Activated naive CD4-positive, alpha-beta T cell (primary cell): ENCODE data around the gene TMCO6.
"Not testable (repeated sequence)": the region's sequence is repeated elsewhere in the genome, so short reads cannot be mapped to it uniquely, and the experiment has no call there.

Experiments used
- DNase-seq, 4 experiments: peaks; one replicate each; lab custom pipeline; 2025; lab: John Stamatoyannopoulos, UW

Gene TMCO6

GRCh38 chr5:140639148-140639981 is at the start of gene TMCO6:
Gene TMCO6, plus strand, starts transcription at chr5:140639451. Its CDS starts 77 bp downstream, at chr5:140639528.
- peak; percentile 76 to 96 (median 90) for DNase-seq

DNA sequence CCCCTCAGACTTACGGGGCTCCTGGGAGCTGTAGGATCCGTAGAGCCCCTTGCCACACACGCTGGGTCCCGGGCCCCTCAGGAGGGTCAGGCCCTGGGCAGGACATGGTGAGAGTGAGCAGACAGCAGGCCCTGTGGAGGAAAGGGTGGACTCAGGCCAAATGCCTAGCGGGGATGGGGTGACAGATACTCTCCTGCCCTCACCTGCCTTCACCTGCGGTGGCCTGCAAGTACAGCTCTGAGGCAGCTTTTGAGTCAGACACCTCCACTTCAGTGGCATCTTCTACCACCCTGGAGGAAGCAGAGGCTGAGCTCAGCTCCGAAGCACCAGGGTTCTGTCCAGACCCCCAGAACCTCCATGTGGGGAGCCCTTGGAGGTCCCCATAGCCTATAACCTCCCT is 48.4 kb upstream of the TMCO6 start:
- no peak for DNase-seq

GRCh38 chr5:140591747-140592372 is 47.4 kb upstream of the TMCO6 start:
- DNase-seq: no peak

- not testable (repeated sequence) for DNase-seq
Measured at GRCh38 chr5:140593070-140593469, 46.2 kb upstream of the TMCO6 start.

- no peak for DNase-seq
Measured at GRCh38 chr5:140594169-140594568, 45.1 kb upstream of the TMCO6 start.

- no peak for DNase-seq
Measured at GRCh38 chr5:140595538-140596300, 43.5 kb upstream of the TMCO6 start.

GRCh38 chr5:140596321-140596741 is 42.9 kb upstream of the TMCO6 start:
- DNase-seq: no peak

- no peak for DNase-seq
Measured at GRCh38 chr5:140598836-140599235, 40.4 kb upstream of the TMCO6 start.

- no peak for DNase-seq
Measured at GRCh38 chr5:140600096-140600495, 39.2 kb upstream of the TMCO6 start.

GRCh38 chr5:140602147-140602546 is 37.1 kb upstream of the TMCO6 start:
- DNase-seq: no peak

GRCh38 chr5:140603446-140603698 is 35.9 kb upstream of the TMCO6 start:
- DNase-seq: not testable (repeated sequence)

DNA sequence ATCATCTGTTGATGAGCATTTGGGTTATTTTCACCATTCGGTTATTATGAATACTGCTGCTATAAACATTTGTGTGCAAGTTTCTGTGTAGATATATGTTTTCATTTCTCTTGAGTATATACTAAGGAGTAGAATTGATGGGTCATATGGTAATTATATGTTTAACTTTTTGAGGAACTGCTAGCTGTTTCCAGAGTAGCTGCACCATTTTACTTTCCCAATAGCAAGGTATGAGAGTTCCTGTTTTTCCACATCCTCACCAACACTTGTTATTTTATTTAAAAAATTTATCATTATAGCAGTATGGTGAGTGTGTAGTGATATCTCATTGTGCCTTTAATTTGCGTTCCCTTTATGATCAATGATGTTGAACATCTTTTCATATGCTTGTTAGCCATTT is 35.5 kb upstream of the TMCO6 start:
- DNase-seq: no peak

- DNase-seq: no peak
Measured at GRCh38 chr5:140605879-140606278, 33.4 kb upstream of the TMCO6 start.

- no peak for DNase-seq
Measured at GRCh38 chr5:140607031-140607430, 32.2 kb upstream of the TMCO6 start.

- DNase-seq: no peak
Measured at GRCh38 chr5:140608722-140609121, 30.5 kb upstream of the TMCO6 start.

DNA sequence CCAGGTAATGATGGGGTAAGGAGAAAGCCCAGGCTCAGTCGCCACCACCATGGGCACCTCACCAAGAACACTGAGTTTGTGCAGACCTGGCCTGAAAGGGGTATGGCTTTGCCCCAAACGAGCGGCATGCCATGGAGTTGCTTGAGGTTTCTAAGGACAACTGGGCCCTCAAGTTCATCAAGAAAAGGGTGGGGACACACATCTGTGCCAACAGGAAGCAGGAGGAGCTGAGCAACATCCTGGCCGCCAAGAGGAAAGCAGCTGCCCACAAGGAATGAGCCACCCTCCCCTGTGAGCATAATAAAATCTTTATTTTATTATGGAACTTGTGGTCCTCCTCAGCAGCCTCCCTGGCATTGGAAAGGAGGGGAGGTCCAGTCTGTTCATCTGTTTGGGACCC is 30.1 kb upstream of the TMCO6 start:
- no peak for DNase-seq

DNA sequence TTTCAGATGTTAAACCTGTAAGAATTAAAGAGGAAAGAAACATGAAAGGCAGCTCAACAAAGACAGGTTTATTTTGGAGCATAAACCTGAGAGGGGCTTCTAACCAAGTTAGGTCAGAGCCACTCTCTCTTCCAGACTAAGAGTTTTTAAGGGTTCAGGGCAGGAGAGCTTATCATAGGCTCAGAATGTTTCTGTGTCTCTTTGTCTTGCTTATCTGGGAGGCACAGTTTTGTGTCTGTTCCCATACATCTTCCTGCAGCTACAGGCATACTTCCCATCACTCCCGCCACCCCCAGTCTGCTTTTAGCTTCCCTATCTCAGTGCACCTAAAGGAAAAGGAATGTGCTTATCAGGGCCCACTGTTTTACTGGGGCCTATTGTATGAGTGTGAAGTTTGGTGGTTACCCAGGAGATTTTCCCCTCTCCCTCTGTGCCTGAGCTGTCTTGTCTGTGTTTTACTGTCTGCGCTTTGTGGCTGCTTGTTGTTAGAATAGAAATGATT is 28.2 kb upstream of the TMCO6 start:
- no peak for DNase-seq

DNA sequence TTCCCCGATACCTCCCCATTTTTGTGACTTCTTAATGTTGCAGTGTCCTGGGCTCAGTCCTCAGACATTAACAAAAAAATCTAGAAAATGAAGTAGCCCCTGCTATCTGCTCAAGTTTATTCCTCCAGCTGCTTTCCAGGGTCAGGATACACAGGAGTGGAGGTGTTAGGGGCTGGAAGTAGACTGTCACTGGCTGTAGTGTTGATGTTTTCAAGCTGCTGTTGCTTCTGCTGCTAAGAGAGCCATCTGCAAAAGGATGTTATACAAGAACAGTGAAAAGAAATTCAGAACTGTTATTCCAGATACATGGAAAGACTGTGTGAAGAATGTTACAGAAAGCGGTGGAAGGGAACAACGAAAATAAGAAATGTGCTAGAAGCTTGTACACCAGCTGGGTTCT is 16.9 kb upstream of the TMCO6 start:
- DNase-seq: no peak

DNA sequence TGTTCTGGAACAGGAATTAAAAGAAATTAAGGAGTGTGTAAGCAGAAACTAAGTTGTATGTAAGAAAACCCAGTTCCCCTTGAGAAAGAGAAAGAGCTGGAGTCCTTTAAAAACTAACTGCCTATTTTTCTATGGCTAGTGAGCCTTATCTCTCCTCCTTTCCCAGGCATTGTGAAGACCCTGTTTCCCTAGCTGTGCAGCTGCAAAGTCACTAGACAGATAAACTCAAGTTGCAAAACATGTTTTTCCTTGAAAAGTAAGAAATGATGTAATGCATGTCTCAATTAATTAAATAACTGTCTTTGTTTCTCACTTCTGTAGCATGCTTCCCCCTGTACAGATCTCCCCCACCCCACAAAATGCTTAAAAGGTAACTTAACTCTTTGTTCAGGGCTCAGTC is 16.2 kb upstream of the TMCO6 start:
- DNase-seq: not testable (repeated sequence)

DNA sequence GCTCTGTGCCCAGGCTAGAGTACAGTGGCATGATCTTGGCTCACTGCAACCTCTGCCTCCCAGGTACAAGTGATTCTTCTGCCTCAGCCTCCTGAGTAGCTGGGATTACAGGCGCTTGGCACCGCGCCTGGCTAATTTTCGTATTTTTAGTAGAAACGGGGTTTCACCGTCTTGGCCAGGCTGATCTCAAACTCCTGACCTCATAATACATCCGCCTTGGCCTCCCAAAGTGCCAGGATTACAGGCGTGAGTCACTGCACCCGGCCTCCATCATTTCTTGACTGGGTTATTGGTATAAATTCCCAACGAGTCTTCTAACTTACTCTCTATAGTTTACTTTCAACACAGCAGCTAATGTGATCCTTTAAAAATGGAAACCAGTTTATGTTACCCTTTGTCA is 14.4 kb upstream of the TMCO6 start:
- not testable (repeated sequence) for DNase-seq

DNA sequence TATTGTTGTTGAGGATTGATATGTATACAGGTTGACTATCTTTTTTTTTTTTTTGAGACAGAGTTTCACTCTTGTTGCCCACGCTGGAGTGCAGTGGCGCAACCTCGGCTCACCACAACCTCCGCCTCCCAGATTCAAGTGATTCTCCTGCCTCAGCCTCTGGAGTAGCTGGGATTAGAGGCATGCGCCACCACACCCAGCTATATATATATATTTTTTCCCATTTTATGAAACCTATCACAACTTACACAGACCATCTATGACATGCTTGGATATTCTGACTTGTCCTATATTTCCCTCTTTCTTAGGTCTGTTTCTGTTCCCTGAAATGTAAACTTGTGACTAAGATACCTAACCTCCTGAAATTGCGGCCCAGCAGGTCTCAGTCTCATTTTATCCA is 11.3 kb upstream of the TMCO6 start:
- DNase-seq: no peak

DNA sequence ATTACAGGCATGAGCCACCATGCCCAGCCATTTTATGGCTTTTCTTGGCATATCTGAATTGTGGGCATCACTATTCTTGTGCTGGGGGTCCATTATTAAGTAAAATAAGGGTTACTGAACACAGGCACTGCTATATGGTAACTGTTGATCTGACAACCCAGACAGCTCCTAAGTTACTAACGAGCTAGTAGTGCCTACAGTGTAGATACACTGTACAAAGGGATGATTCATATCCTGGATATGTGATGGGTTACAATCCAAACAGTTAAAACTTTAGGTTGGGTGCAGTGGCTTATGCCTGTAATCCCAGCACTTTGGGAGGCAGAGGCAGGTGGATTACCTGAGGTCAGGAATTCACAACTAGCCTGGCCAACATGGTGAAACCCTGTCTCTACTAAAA is 10.5 kb upstream of the TMCO6 start:
- no peak for DNase-seq
